IMR-90 (cell line): Measurements from ENCODE around the gene RTRAF. TPM values are rescaled to one million over a fixed set of nuclear protein-coding genes. Genes with fewer than 3 reads are reported as not detected.

ENCODE experiments used
- ATAC-seq: fragments of 200-7000 bp; cut with Tn5 transposase; 2 replicates; pipeline ENCODE4 v1.9.1; 2020; ENCODE audit warnings: low read depth, mild to moderate bottlenecking, moderate library complexity
- BruUV-seq: library from RNA; stranded (reverse); fragments of 400-500 nt; replicated peaks from 2 replicates; lab custom pipeline; 2021; lab: Mats Ljungman, UMichigan
- CTCF ChIA-PET: fragments of 300-600 bp; formaldehyde crosslinking; extraction: SDS; loops from one replicate; lab custom pipeline; 2021; ENCODE audit warnings: antibody characterized with exemption; lab: Yijun Ruan, JAX
- POLR2A ChIA-PET: fragments of 300-600 bp; sonication (Branson Sonifier 250); formaldehyde crosslinking; loops from one replicate; lab custom pipeline; 2022; ENCODE audit warnings: antibody characterized with exemption; ENCODE audit not compliant: unreplicated experiment; lab: Charles Lee
- DNase-seq: peaks from one replicate; pipeline ENCODE4 v3.0.0; 2013
- H2AFZ ChIP-seq: replicated peaks from 2 replicates; pipeline ENCODE3; 2013; ENCODE audit warnings: low read length, mild to moderate bottlenecking; ENCODE audit not compliant: poor library complexity
- H2AK5ac ChIP-seq: 2 replicates; pipeline ENCODE4 v1.6.1; 2013; ENCODE audit warnings: low read depth, low read length, inconsistent platforms
- H2AK9ac ChIP-seq: replicated peaks from 2 replicates; pipeline ENCODE3; 2013; ENCODE audit warnings: mild to moderate bottlenecking, low read depth, low read length, moderate library complexity; ENCODE audit not compliant: poor library complexity
- H2BK120ac ChIP-seq: 2 replicates; pipeline ENCODE4 v1.6.1; 2013; ENCODE audit warnings: low read depth, low read length, inconsistent platforms
- H2BK15ac ChIP-seq: 3 replicates; pipeline ENCODE4 v1.6.1; 2013; ENCODE audit warnings: low read depth, low read length, inconsistent platforms
- H2BK20ac ChIP-seq: 2 replicates; pipeline ENCODE4 v1.6.1; 2013; ENCODE audit warnings: low read depth, mild to moderate bottlenecking, inconsistent platforms, low read length, moderate library complexity
- H2BK5ac ChIP-seq: 2 replicates; pipeline ENCODE4 v1.6.1; 2013; ENCODE audit warnings: mild to moderate bottlenecking, low read depth, low read length, inconsistent platforms; ENCODE audit not compliant: poor library complexity, severe bottlenecking
- H3K14ac ChIP-seq: replicated peaks from 2 replicates; pipeline ENCODE4 v1.6.1; 2013; ENCODE audit warnings: low read depth, low read length, inconsistent platforms
- H3K18ac ChIP-seq: 2 replicates; pipeline ENCODE4 v1.6.1; 2013; ENCODE audit warnings: low read depth, low read length, control low read depth
- H3K23ac ChIP-seq: 2 replicates; pipeline ENCODE4 v1.6.1; 2013; ENCODE audit warnings: low read depth, low read length, inconsistent platforms
- H3K27ac ChIP-seq: 2 replicates; pipeline ENCODE4 v1.5.1; 2013; ENCODE audit warnings: mild to moderate bottlenecking, control low read depth, low read length; ENCODE audit not compliant: insufficient read depth
- H3K27me3 ChIP-seq: 2 replicates; pipeline ENCODE4 v1.6.1; 2013; ENCODE audit warnings: low read length; ENCODE audit not compliant: control insufficient read depth, insufficient read depth
- H3K36me3 ChIP-seq: 2 replicates; pipeline ENCODE4 v1.6.1; 2013; ENCODE audit warnings: low read length, mixed read lengths; ENCODE audit not compliant: control insufficient read depth, insufficient read depth
- H3K4ac ChIP-seq: 2 replicates; pipeline ENCODE4 v1.6.1; 2013; ENCODE audit warnings: low read depth, low read length, inconsistent platforms
- H3K4me1 ChIP-seq: 2 replicates; pipeline ENCODE4 v1.6.1; 2013; ENCODE audit warnings: low read length, mixed read lengths; ENCODE audit not compliant: control insufficient read depth, insufficient read depth
- H3K4me2 ChIP-seq: 2 replicates; pipeline ENCODE4 v1.6.1; 2013; ENCODE audit warnings: low read depth, mild to moderate bottlenecking, control low read depth, low read length, moderate library complexity
- H3K4me3 ChIP-seq: 2 replicates; pipeline ENCODE4 v1.5.1; 2013; ENCODE audit warnings: low read depth, mild to moderate bottlenecking, control low read depth, low read length, moderate library complexity; ENCODE audit not compliant: insufficient read depth
- H3K56ac ChIP-seq: 2 replicates; pipeline ENCODE4 v1.6.1; 2013; ENCODE audit warnings: low read length, inconsistent platforms; ENCODE audit not compliant: insufficient read depth; ENCODE audit errors: extremely low read depth
- H3K79me1 ChIP-seq, 2 experiments: 2 replicates each; pipeline ENCODE4 v1.6.1; 2013; ENCODE audit warnings: low read length in 2 of 2, inconsistent platforms in 1 of 2, low read depth in 1 of 2
- H3K9ac ChIP-seq: 2 replicates; pipeline ENCODE4 v1.6.1; 2013; ENCODE audit warnings: low read depth, low read length, control low read depth
- H3K9me1 ChIP-seq: 2 replicates; pipeline ENCODE4 v1.6.1; 2013; ENCODE audit warnings: low read length, inconsistent platforms; ENCODE audit not compliant: insufficient read depth
- H3K9me3 ChIP-seq: 2 replicates; pipeline ENCODE4 v1.6.1; 2013; ENCODE audit warnings: low read length; ENCODE audit not compliant: control insufficient read depth, insufficient read depth
- H4K20me1 ChIP-seq: 2 replicates; pipeline ENCODE4 v1.6.1; 2013; ENCODE audit warnings: low read length, inconsistent platforms; ENCODE audit not compliant: insufficient read depth
- H4K5ac ChIP-seq: 2 replicates; pipeline ENCODE4 v1.6.1; 2013; ENCODE audit warnings: mild to moderate bottlenecking, low read depth, low read length, control low read depth
- H4K8ac ChIP-seq, 2 experiments: 2 replicates each; pipeline ENCODE4 v1.6.1; 2013; ENCODE audit warnings: low read depth in 2 of 2, low read length in 2 of 2, control low read depth in 1 of 2, inconsistent platforms in 1 of 2
- H4K91ac ChIP-seq: 2 replicates; pipeline ENCODE4 v1.6.1; 2013; ENCODE audit warnings: low read depth, low read length, inconsistent platforms; ENCODE audit not compliant: insufficient read depth
- BHLHE40 ChIP-seq: fragments of 150-350 bp; IDR thresholded peaks from 2 replicates; pipeline ENCODE4 v1.6.1; 2016; ENCODE audit warnings: mild to moderate bottlenecking, low read depth, low read length
- CEBPB ChIP-seq: IDR thresholded peaks from 2 replicates; pipeline ENCODE4 v1.6.1; 2012; ENCODE audit warnings: low read depth, low read length, improper control_type of control experiment
- CHD1 ChIP-seq: IDR thresholded peaks from 2 replicates; pipeline ENCODE4 v1.6.1; 2012; ENCODE audit warnings: low read depth, low read length, improper control_type of control experiment
- FOS ChIP-seq: fragments of 150-350 bp; IDR thresholded peaks from 2 replicates; pipeline ENCODE4 v1.6.1; 2016; ENCODE audit warnings: low read depth, low read length
- MAFK ChIP-seq: IDR thresholded peaks from 2 replicates; pipeline ENCODE4 v1.6.1; 2012; ENCODE audit warnings: low read depth, low read length, improper control_type of control experiment
- MAZ ChIP-seq: IDR thresholded peaks from 2 replicates; pipeline ENCODE4 v1.6.1; 2012; ENCODE audit warnings: low read depth, mild to moderate bottlenecking, low read length, improper control_type of control experiment, moderate library complexity, borderline replicate concordance
- MXI1 ChIP-seq: IDR thresholded peaks from 2 replicates; pipeline ENCODE4 v1.6.1; 2012; ENCODE audit warnings: low read depth, mild to moderate bottlenecking, low read length, moderate library complexity, borderline replicate concordance
- NFE2L2 ChIP-seq: fragments of 150-350 bp; IDR thresholded peaks from 2 replicates; pipeline ENCODE4 v1.6.1; 2016; ENCODE audit warnings: low read depth, mild to moderate bottlenecking, low read length
- POLR2A ChIP-seq: IDR thresholded peaks from 2 replicates; pipeline ENCODE4 v1.6.1; 2012; ENCODE audit warnings: mild to moderate bottlenecking, low read depth, low read length
- RAD21 ChIP-seq: IDR thresholded peaks from 2 replicates; pipeline ENCODE4 v1.6.1; 2012; ENCODE audit warnings: low read length, improper control_type of control experiment
- RCOR1 ChIP-seq: IDR thresholded peaks from 2 replicates; pipeline ENCODE4 v1.6.1; 2012; ENCODE audit warnings: mild to moderate bottlenecking, low read length, improper control_type of control experiment; ENCODE audit not compliant: insufficient replicate concordance
- RFX5 ChIP-seq: IDR thresholded peaks from 2 replicates; pipeline ENCODE4 v1.8.0; 2012; ENCODE audit warnings: low read depth, mild to moderate bottlenecking, low read length, moderate library complexity
- SMC3 ChIP-seq: fragments of 150-350 bp; IDR thresholded peaks from 2 replicates; pipeline ENCODE4 v1.6.1; 2016; ENCODE audit warnings: low read depth, mild to moderate bottlenecking, antibody characterized with exemption, low read length, moderate library complexity
- WGBS, 2 experiments: methylation state at CpG; one replicate each; pipeline versions ENCODE4 v1.1.5 to v1.1.7; 2013; ENCODE audit warnings: missing lambda C conversion rate in 2 of 2; ENCODE audit not compliant: insufficient read length in 1 of 2; ENCODE audit errors: extremely low coverage in 2 of 2; 5-methylcytosine and 5-hydroxymethylcytosine counted together
- dilution Hi-C: fragments of 300-500 bp; cut with HindIII; formaldehyde crosslinking; loops from one replicate; pipeline ENCODE4 v1.14.3; 2018; ENCODE audit warnings: low sequenced_read_pairs; ENCODE audit not compliant: unreplicated experiment
- in situ Hi-C: fragments of 300-500 bp; cut with MboI; formaldehyde crosslinking; loops from 3 replicates; pipeline ENCODE4 v1.14.3; 2019; ENCODE audit warnings: low sequenced_read_pairs, inconsistent platforms, mixed read lengths
- intact Hi-C: fragments of 100-400 bp; cut with micrococcal nuclease; formaldehyde crosslinking; loops from 2 replicates; pipeline ENCODE4 v1.10.0; 2022
- polyA plus RNA-seq, 3 experiments: library from polyadenylated mRNA; depleted of rRNA; stranded (reverse); fragments of >200 nt; gene quantifications; 2 replicates each; pipeline ENCODE4 v1.2.3, GENCODE V29; 2012; ENCODE audit warnings: low replicate concordance in 1 of 3
- total RNA-seq: library from RNA; depleted of rRNA; stranded (reverse); fragments of >200 nt; gene quantifications from 2 replicates; pipeline ENCODE4 v1.2.3, GENCODE V29; 2012
- TF ChIP-seq, protein P1 (sequence below): conservative IDR thresholded peaks from 2 replicates; pipeline ENCODE4 v1.5.1; 2012; ENCODE audit warnings: mild to moderate bottlenecking, low read depth, low read length, improper control_type of control experiment
- TF ChIP-seq, protein P2 (sequence below): fragments of 150-350 bp; IDR thresholded peaks from 2 replicates; pipeline ENCODE4 v1.6.1; 2016; ENCODE audit warnings: low read depth, mild to moderate bottlenecking, low read length, moderate library complexity, borderline replicate concordance
- TF ChIP-seq, protein P3 (sequence below): fragments of 150-350 bp; IDR thresholded peaks from 2 replicates; pipeline ENCODE4 v1.6.1; 2017; ENCODE audit warnings: mild to moderate bottlenecking, antibody characterized with exemption, low read length, low read depth

Gene RTRAF
- total and polyA plus RNA-seq, 2 of the 4 experiments (the other 2 are of a cell fraction): 53.2 to 102 TPM

DNA sequence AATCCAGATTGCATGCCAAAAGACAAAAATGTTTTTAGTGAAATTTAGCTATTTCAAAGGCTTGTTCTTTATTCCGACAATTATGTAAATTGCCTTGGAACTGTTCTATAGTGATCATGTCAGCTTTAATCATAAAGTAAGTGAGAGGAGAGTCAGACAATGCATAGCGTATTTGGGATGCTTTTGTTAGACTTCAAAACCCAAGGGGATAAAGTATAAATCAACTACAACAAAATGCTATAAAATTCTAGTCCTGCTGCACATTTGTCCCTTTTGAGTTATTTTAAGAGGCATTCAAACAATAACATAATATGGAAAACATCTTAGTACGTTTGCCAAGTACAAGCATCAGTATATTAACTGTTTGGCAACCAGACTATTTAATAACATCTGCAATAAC is 11.3 kb downstream of the RTRAF start:
- no peaks in the 10 kb centered on the region for H3K27me3 ChIP-seq
- peaks cover 5% of the 10 kb centered on the region for H3K9me1 ChIP-seq
- no peaks in the 10 kb centered on the region for H4K20me1 ChIP-seq
- H3K27ac ChIP-seq: no peak overlapping the region
- H3K4ac ChIP-seq: no peak overlapping the region
- no peak overlapping the region for H4K91ac ChIP-seq
- no peak overlapping the region for H4K8ac ChIP-seq
- in situ Hi-C loops (loop anchor here (25.0 kb wide), 1 partner anchor 712 kb away; the partner anchor contains the start of gene PSMC6), dilution Hi-C loops (no loop called here), intact Hi-C loops (loop anchor here (5.0 kb wide), 1 partner anchor 67 kb away; the partner anchor contains the start of gene NID2)
- CTCF ChIA-PET: no interaction called here
- peaks cover 14 to 37% of the 10 kb centered on the region in 2 experiments for H3K79me1 ChIP-seq
- no peak overlapping the region for H2AK5ac ChIP-seq
- POLR2A ChIA-PET: interaction anchor here (0.9 kb wide), 1 partner anchor 68 kb away, joined by 3 read pairs; the partner anchor contains the start of gene NID2
- no CpG with 5 or more reads among the region's 3 CpGs for WGBS, 2 experiments
- H2BK20ac ChIP-seq: no peak overlapping the region
- peaks cover 25% of the 10 kb centered on the region for H3K36me3 ChIP-seq
- H3K14ac ChIP-seq: no peak overlapping the region
- H3K4me2 ChIP-seq: no peak overlapping the region
- H3K4me3 ChIP-seq: no peak overlapping the region
- no peaks in the 10 kb centered on the region for H3K9me3 ChIP-seq
- H2BK120ac ChIP-seq: no peak overlapping the region
- H4K5ac ChIP-seq: no peak overlapping the region
- TF ChIP-seq, protein P1, sequence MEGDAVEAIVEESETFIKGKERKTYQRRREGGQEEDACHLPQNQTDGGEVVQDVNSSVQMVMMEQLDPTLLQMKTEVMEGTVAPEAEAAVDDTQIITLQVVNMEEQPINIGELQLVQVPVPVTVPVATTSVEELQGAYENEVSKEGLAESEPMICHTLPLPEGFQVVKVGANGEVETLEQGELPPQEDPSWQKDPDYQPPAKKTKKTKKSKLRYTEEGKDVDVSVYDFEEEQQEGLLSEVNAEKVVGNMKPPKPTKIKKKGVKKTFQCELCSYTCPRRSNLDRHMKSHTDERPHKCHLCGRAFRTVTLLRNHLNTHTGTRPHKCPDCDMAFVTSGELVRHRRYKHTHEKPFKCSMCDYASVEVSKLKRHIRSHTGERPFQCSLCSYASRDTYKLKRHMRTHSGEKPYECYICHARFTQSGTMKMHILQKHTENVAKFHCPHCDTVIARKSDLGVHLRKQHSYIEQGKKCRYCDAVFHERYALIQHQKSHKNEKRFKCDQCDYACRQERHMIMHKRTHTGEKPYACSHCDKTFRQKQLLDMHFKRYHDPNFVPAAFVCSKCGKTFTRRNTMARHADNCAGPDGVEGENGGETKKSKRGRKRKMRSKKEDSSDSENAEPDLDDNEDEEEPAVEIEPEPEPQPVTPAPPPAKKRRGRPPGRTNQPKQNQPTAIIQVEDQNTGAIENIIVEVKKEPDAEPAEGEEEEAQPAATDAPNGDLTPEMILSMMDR: no peak
- TF ChIP-seq, protein P2, sequence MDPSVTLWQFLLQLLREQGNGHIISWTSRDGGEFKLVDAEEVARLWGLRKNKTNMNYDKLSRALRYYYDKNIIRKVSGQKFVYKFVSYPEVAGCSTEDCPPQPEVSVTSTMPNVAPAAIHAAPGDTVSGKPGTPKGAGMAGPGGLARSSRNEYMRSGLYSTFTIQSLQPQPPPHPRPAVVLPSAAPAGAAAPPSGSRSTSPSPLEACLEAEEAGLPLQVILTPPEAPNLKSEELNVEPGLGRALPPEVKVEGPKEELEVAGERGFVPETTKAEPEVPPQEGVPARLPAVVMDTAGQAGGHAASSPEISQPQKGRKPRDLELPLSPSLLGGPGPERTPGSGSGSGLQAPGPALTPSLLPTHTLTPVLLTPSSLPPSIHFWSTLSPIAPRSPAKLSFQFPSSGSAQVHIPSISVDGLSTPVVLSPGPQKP: no peak
- TF ChIP-seq MAFK (no peak), RAD21 (no peak), RCOR1 (no peak), FOS (no peak), MXI1 (no peak), CEBPB (no peak), POLR2A (no peak), BHLHE40 (no peak), NFE2L2 (no peak), RFX5 (no peak), CHD1 (no peak), MAZ (no peak), SMC3 (no peak)
- TF ChIP-seq, protein P3, sequence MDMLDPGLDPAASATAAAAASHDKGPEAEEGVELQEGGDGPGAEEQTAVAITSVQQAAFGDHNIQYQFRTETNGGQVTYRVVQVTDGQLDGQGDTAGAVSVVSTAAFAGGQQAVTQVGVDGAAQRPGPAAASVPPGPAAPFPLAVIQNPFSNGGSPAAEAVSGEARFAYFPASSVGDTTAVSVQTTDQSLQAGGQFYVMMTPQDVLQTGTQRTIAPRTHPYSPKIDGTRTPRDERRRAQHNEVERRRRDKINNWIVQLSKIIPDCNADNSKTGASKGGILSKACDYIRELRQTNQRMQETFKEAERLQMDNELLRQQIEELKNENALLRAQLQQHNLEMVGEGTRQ: no peak
- DNase-seq: no peak
- ATAC-seq: no peak
- H2AFZ ChIP-seq: no peak overlapping the region
- 0 out of 2 replicates have a peak overlapping the region, but pooled peaks have one; percentile 6 for H3K9ac ChIP-seq
- no peak overlapping the region for H2BK15ac ChIP-seq
- H3K18ac ChIP-seq: no peak overlapping the region
- no peak overlapping the region for H3K56ac ChIP-seq
- BruUV-seq: no TSS peak
- H3K4me1 ChIP-seq: no peaks in the 10 kb centered on the region
- H2BK5ac ChIP-seq: no peak overlapping the region
- H2AK9ac ChIP-seq: no peak overlapping the region
- no peak overlapping the region for H3K23ac ChIP-seq
